HG02870 (cell line): Measurements from ENCODE around the gene MAP3K3.
A peak's percentile ranks its signal among the peaks of the same experiment; 100 is the strongest.

Experiments
- ATAC-seq: cut with Tn5 transposase; IDR thresholded peaks from one replicate; pipeline ENCODE4 v1.9.1; 2021; ENCODE audit warnings: mild to moderate bottlenecking, moderate library complexity; ENCODE audit not compliant: unreplicated experiment

MAP3K3 gene

GRCh38 chr17:63647936-63648335 is 25.7 kb downstream of the MAP3K3 start:
- ATAC-seq, result no peak

GRCh38 chr17:63649813-63650212 is 27.6 kb downstream of the MAP3K3 start:
- ATAC-seq, result no peak

GRCh38 chr17:63652106-63652505 is 29.9 kb downstream of the MAP3K3 start:
- ATAC-seq, result no peak

- ATAC-seq, result no peak
Observed at GRCh38 chr17:63653050-63653449, 30.8 kb downstream of the MAP3K3 start.

- no peak for ATAC-seq
Observed at GRCh38 chr17:63657786-63658185, 35.6 kb downstream of the MAP3K3 start.

- ATAC-seq, result no peak
Observed at GRCh38 chr17:63658366-63658765, 36.1 kb downstream of the MAP3K3 start.

- ATAC-seq, result no peak
Observed at GRCh38 chr17:63659850-63660249, 37.6 kb downstream of the MAP3K3 start.

- ATAC-seq, result no peak
Observed at GRCh38 chr17:63665527-63666214, 43.5 kb downstream of the MAP3K3 start.

GRCh38 chr17:63672856-63673255 is 50.6 kb downstream of the MAP3K3 start:
- ATAC-seq, result no peak

GRCh38 chr17:63675231-63675606 is 53.0 kb downstream of the MAP3K3 start:
- ATAC-seq, result no peak

- ATAC-seq, result no peak
Observed at GRCh38 chr17:63675607-63676546, 53.7 kb downstream of the MAP3K3 start.

GRCh38 chr17:63676584-63676983 is 54.4 kb downstream of the MAP3K3 start:
- ATAC-seq, result no peak

GRCh38 chr17:63679214-63679613 is 57.0 kb downstream of the MAP3K3 start:
- ATAC-seq, result no peak

- ATAC-seq, result no peak
Observed at GRCh38 chr17:63680700-63681099, 58.5 kb downstream of the MAP3K3 start.

- no peak for ATAC-seq
Observed at GRCh38 chr17:63681530-63681929, 59.3 kb downstream of the MAP3K3 start.

GRCh38 chr17:63682441-63682840 is 60.2 kb downstream of the MAP3K3 start:
- no peak for ATAC-seq

- no peak for ATAC-seq
Observed at GRCh38 chr17:63682981-63683380, 60.8 kb downstream of the MAP3K3 start.

- ATAC-seq, result no peak
Observed at GRCh38 chr17:63685041-63685440, 62.8 kb downstream of the MAP3K3 start.

GRCh38 chr17:63685578-63685977 is 63.4 kb downstream of the MAP3K3 start:
- no peak for ATAC-seq

GRCh38 chr17:63686138-63686685 is 64.0 kb downstream of the MAP3K3 start:
- peak; percentile 51 for ATAC-seq

- ATAC-seq, result no peak
Observed at GRCh38 chr17:63688396-63689020, 66.3 kb downstream of the MAP3K3 start.
